Erythroblast (primary cell): ENCODE results near the gene LRFN5.
"Not testable (repeated sequence)": the region's sequence is repeated elsewhere in the genome, so short reads cannot be mapped to it uniquely, and the experiment has no call there.

Experiments used
- DNase-seq, 2 experiments: peaks; one replicate each; lab custom pipeline; 2025; lab: John Stamatoyannopoulos, UW
- GATA1 ChIP-seq: IDR thresholded peaks from 2 replicates; pipeline ENCODE4 v1.6.1; 2011; ENCODE audit warnings: low read depth, mild to moderate bottlenecking, control low read depth, low read length, moderate library complexity
- POLR2A ChIP-seq: IDR thresholded peaks from 2 replicates; pipeline ENCODE4 v1.6.1; 2011; ENCODE audit warnings: mild to moderate bottlenecking, low read length

The LRFN5 gene

GRCh38 chr14:41654196-41654595, 47.5 kb downstream of the LRFN5 start:
- DNase-seq = no peak
- TF ChIP-seq GATA1 = no peak
- no peak for TF ChIP-seq POLR2A

- no peak for TF ChIP-seq POLR2A
- no peak for TF ChIP-seq GATA1
- no peak for DNase-seq
Measured at GRCh38 chr14:41662780-41663472, 56.2 kb downstream of the LRFN5 start.

- no peak for DNase-seq
- no peak for TF ChIP-seq GATA1
- no peak for TF ChIP-seq POLR2A
Measured at GRCh38 chr14:41663473-41663850, 56.8 kb downstream of the LRFN5 start.

GRCh38 chr14:41666301-41666700, 59.6 kb downstream of the LRFN5 start:
- DNase-seq = no peak
- no peak for TF ChIP-seq GATA1
- TF ChIP-seq POLR2A = no peak

- DNase-seq = no peak
- no peak for TF ChIP-seq GATA1
- TF ChIP-seq POLR2A = no peak
Measured at GRCh38 chr14:41668356-41668755, 61.7 kb downstream of the LRFN5 start.

GRCh38 chr14:41673601-41674000, 66.9 kb downstream of the LRFN5 start:
- DNase-seq = not testable (repeated sequence)

- not testable (repeated sequence) for DNase-seq
Measured at GRCh38 chr14:41674511-41674971, 67.9 kb downstream of the LRFN5 start.

GRCh38 chr14:41699486-41699885, 92.8 kb downstream of the LRFN5 start:
- DNase-seq = no peak
- TF ChIP-seq GATA1 (no peak), POLR2A (no peak)

- TF ChIP-seq GATA1 (no peak), POLR2A (no peak)
- DNase-seq = no peak
Measured at GRCh38 chr14:41718477-41719166, 111.9 kb downstream of the LRFN5 start.

- no peak for DNase-seq
- TF ChIP-seq POLR2A = no peak
- TF ChIP-seq GATA1 = no peak
Measured at GRCh38 chr14:41739203-41739602, 132.5 kb downstream of the LRFN5 start.

GRCh38 chr14:41743140-41743539, 136.5 kb downstream of the LRFN5 start:
- TF ChIP-seq GATA1 = no peak
- no peak for TF ChIP-seq POLR2A

GRCh38 chr14:41749429-41749828, 142.8 kb downstream of the LRFN5 start:
- no peak for DNase-seq
- TF ChIP-seq POLR2A (no peak), GATA1 (no peak)

More at GRCh38 chr14:41743140-41743539, 136.5 kb downstream of the LRFN5 start:
- no peak for DNase-seq

GRCh38 chr14:41750575-41750974, 143.9 kb downstream of the LRFN5 start:
- DNase-seq = not testable (repeated sequence)

- DNase-seq = no peak
- TF ChIP-seq GATA1 (no peak), POLR2A (no peak)
Measured at GRCh38 chr14:41758011-41758665, 151.5 kb downstream of the LRFN5 start.
